Lung (tissue), 12 donors: ENCODE results near the gene ZNF766. TPM values are rescaled to one million over a fixed set of nuclear protein-coding genes. Genes with fewer than 3 reads are reported as not detected.
A peak's percentile ranks its signal among the peaks of the same experiment; 100 is the strongest.

Source experiments
- ATAC-seq: fragments of 200-7000 bp; cut with Tn5 transposase; one replicate; pipeline ENCODE4 v1.9.1; 2020; ENCODE audit warnings: moderate number of reproducible peaks; ENCODE audit not compliant: insufficient read depth, low FRiP score
- DNase-seq, 3 donors: peaks; one replicate each; pipeline ENCODE4 v3.0.0-alpha.2; 2013 to 2017
- H3K27ac ChIP-seq, 2 donors: one replicate each; pipeline ENCODE4 v1.5.1; 2013; ENCODE audit warnings: mild to moderate bottlenecking in 2 of 2, moderate library complexity in 2 of 2, control low read depth in 1 of 2, inconsistent platforms in 1 of 2, low read depth in 1 of 2, low read length in 1 of 2
- H3K27me3 ChIP-seq, 3 donors: one replicate each; pipeline ENCODE4 v1.5.1; 2013; ENCODE audit warnings: low read length in 2 of 3; ENCODE audit not compliant: control insufficient read depth in 3 of 3, insufficient read depth in 3 of 3
- H3K36me3 ChIP-seq, 4 donors: one replicate each; pipeline ENCODE4 v1.5.1; 2013; ENCODE audit warnings: low read length in 4 of 4, mild to moderate bottlenecking in 1 of 4, moderate library complexity in 1 of 4; ENCODE audit not compliant: control insufficient read depth in 4 of 4, insufficient read depth in 4 of 4
- H3K4me1 ChIP-seq, 5 donors: one replicate each; pipeline ENCODE4 v1.5.1; 2013; ENCODE audit warnings: low read length in 5 of 5, mild to moderate bottlenecking in 2 of 5, moderate library complexity in 1 of 5; ENCODE audit not compliant: control insufficient read depth in 5 of 5, insufficient read depth in 5 of 5
- H3K4me3 ChIP-seq: one replicate; pipeline ENCODE4 v1.5.1; 2013; ENCODE audit warnings: mild to moderate bottlenecking, control low read depth, moderate library complexity
- H3K9ac ChIP-seq, 2 donors: one replicate each; pipeline ENCODE4 v1.5.1; 2013; ENCODE audit warnings: low read length in 2 of 2, control low read depth in 1 of 2; ENCODE audit not compliant: insufficient read depth in 1 of 2
- H3K9me3 ChIP-seq, 4 donors: one replicate each; pipeline ENCODE4 v1.5.1; 2013; ENCODE audit warnings: low read length in 3 of 4, mild to moderate bottlenecking in 1 of 4, moderate library complexity in 1 of 4; ENCODE audit not compliant: control insufficient read depth in 4 of 4, insufficient read depth in 3 of 4
- CTCF ChIP-seq: IDR thresholded peaks from 2 replicates; pipeline ENCODE4 v1.5.1; 2012; ENCODE audit warnings: mild to moderate bottlenecking; ENCODE audit errors: control extremely low read depth, extremely low read depth
- WGBS, 2 donors: extraction: QIAGEN DNeasy Blood & Tissue Kit; methylation state at CpG; one replicate each; pipeline ENCODE4 v1.1.7; 2013; 5-methylcytosine and 5-hydroxymethylcytosine counted together
- polyA plus RNA-seq, 2 donors: library from polyadenylated mRNA; stranded (reverse); fragments of 200-250 nt; gene quantifications; one replicate each; pipeline ENCODE4 v1.2.1, GENCODE V29; 2013
- total RNA-seq, 2 donors: library from RNA; depleted of rRNA in 1 of 2; stranded (reverse); fragments of >200 nt in 1 of 2; gene quantifications; one replicate each; pipeline ENCODE4 v1.2.1, GENCODE V29; 2014 to 2021
- donor health status: control.
- donor health status: control.
- donor health status: Bipolar disorder and iron deficiency.
- donor health status: healthy.
- donor health status: DM: yes; HTN: yes; CAD: no.

ZNF766 gene
- total and polyA plus RNA-seq, 4 donors: 3.2 to 14.9 (median 8.5) TPM

GRCh38 chr19:52237197-52237596, 32.2 kb upstream of the ZNF766 start:
- DNase-seq: no peak
- H3K9me3 ChIP-seq: no peaks in the 10 kb centered on the region
- H3K9ac ChIP-seq: no peak overlapping the region
- H3K4me3 ChIP-seq: no peak overlapping the region
- H3K36me3 ChIP-seq: no peaks in the 10 kb centered on the region
- no peak for ATAC-seq
- H3K27ac ChIP-seq: no peak overlapping the region
- WGBS, 2 donors: 67 to 69% methylated on average over 2 of the region's 2 CpGs
- no peak for TF ChIP-seq CTCF
- H3K27me3 ChIP-seq: no peaks in the 10 kb centered on the region
- no peaks in the 10 kb centered on the region for H3K4me1 ChIP-seq

GRCh38 chr19:52237771-52238400, 31.5 kb upstream of the ZNF766 start:
- Histone ChIP-seq H3K9ac (no peak overlapping the region), H3K27me3 (no peaks in the 10 kb centered on the region), H3K27ac (no peak overlapping the region), H3K36me3 (no peaks in the 10 kb centered on the region), H3K4me3 (no peak overlapping the region), H3K9me3 (no peaks in the 10 kb centered on the region), H3K4me1 (no peaks in the 10 kb centered on the region)
- peak; percentile 69 for ATAC-seq
- 10 to 23% methylated on average over 8 of the region's 8 CpGs for WGBS, 2 donors
- TF ChIP-seq CTCF: peak; percentile 91
- DNase-seq: peak; percentile 64 to 79 (median 74)

- Histone ChIP-seq H3K27ac (no peak overlapping the region), H3K27me3 (no peaks in the 10 kb centered on the region), H3K9me3 (no peaks in the 10 kb centered on the region), H3K9ac (no peak overlapping the region), H3K4me3 (no peak overlapping the region), H3K4me1 (no peaks in the 10 kb centered on the region), H3K36me3 (no peaks in the 10 kb centered on the region)
- no peak for ATAC-seq
- no peak for TF ChIP-seq CTCF
- 68 to 82% methylated on average over 12 of the region's 12 CpGs for WGBS, 2 donors
- DNase-seq: no peak
These were observed 25.4 kb upstream of the ZNF766 start for GRCh38 chr19:52244021-52244420.

GRCh38 chr19:52248241-52248640, 21.1 kb upstream of the ZNF766 start:
- Histone ChIP-seq H3K9me3 (no peaks in the 10 kb centered on the region), H3K9ac (no peak overlapping the region), H3K36me3 (no peaks in the 10 kb centered on the region), H3K27ac (no peak overlapping the region), H3K27me3 (no peaks in the 10 kb centered on the region), H3K4me1 (no peaks in the 10 kb centered on the region), H3K4me3 (no peak overlapping the region)
- WGBS, 2 donors: 9 to 14% methylated on average over 6 of the region's 6 CpGs
- no peak for ATAC-seq
- peak; percentile 43 for TF ChIP-seq CTCF
- peak; percentile 38 to 52 (median 48) for DNase-seq
